DND-41 (cell line): ENCODE results near the gene MAP3K2.

ENCODE experiments used
- ATAC-seq: fragments of 200-7000 bp; cut with Tn5 transposase; 3 replicates; pipeline ENCODE4 v1.9.1; 2021; ENCODE audit warnings: low read depth; ENCODE audit not compliant: insufficient read depth
- DNase-seq: peaks from one replicate; pipeline ENCODE4 v3.0.0-alpha.2; 2020
- H2AFZ ChIP-seq: 2 replicates; pipeline ENCODE4 v1.6.0; 2012; ENCODE audit warnings: low read depth, low read length
- H3K27ac ChIP-seq: 2 replicates; pipeline ENCODE4 v1.5.1; 2012; ENCODE audit warnings: low read length, inconsistent platforms
- H3K27me3 ChIP-seq: fragments of 200-600 bp; sonication (generic); 2 replicates; pipeline ENCODE4 v1.6.0; 2012; ENCODE audit warnings: low read length, mild to moderate bottlenecking, inconsistent platforms; ENCODE audit not compliant: insufficient read depth, poor library complexity
- H3K36me3 ChIP-seq: 2 replicates; pipeline ENCODE4 v1.5.1; 2012; ENCODE audit warnings: low read length, inconsistent platforms; ENCODE audit not compliant: insufficient read depth
- H3K4me1 ChIP-seq: 2 replicates; pipeline ENCODE4 v1.5.1; 2012; ENCODE audit warnings: mild to moderate bottlenecking, low read length; ENCODE audit not compliant: insufficient read depth
- H3K4me2 ChIP-seq: 2 replicates; pipeline ENCODE4 v1.6.0; 2012; ENCODE audit warnings: mild to moderate bottlenecking, moderate library complexity, low read length, inconsistent platforms; ENCODE audit not compliant: insufficient read depth
- H3K4me3 ChIP-seq, 2 experiments: fragments of 200-600 bp in 1 of 2; shearing (Covaris generic) in 1 of 2; 2 replicates each; pipeline ENCODE4 v1.5.1; 2012 to 2016; ENCODE audit warnings: inconsistent platforms in 2 of 2, low read length in 2 of 2, mild to moderate bottlenecking in 2 of 2, low read depth in 1 of 2, moderate library complexity in 1 of 2
- H3K79me2 ChIP-seq: 2 replicates; pipeline ENCODE4 v1.6.0; 2012; ENCODE audit warnings: low read length, inconsistent platforms; ENCODE audit not compliant: insufficient read depth
- H3K9ac ChIP-seq: 2 replicates; pipeline ENCODE4 v1.6.0; 2012; ENCODE audit warnings: low read depth, mild to moderate bottlenecking, inconsistent platforms, low read length, moderate library complexity
- H3K9me3 ChIP-seq: 2 replicates; pipeline ENCODE4 v1.5.1; 2012; ENCODE audit warnings: low read length, moderate library complexity, mild to moderate bottlenecking, inconsistent platforms; ENCODE audit not compliant: insufficient read depth, severe bottlenecking
- H4K20me1 ChIP-seq: 2 replicates; pipeline ENCODE4 v1.6.0; 2012; ENCODE audit warnings: low read length; ENCODE audit not compliant: insufficient read depth
- EZH2 ChIP-seq: IDR thresholded peaks from 3 replicates; pipeline ENCODE4 v1.6.1; 2012; ENCODE audit warnings: borderline replicate concordance, low read depth, mild to moderate bottlenecking, moderate library complexity, low read length, inconsistent platforms; ENCODE audit not compliant: severe bottlenecking
- TF ChIP-seq, protein P1 (sequence below): IDR thresholded peaks from 2 replicates; pipeline ENCODE4 v1.5.1; 2012; ENCODE audit warnings: borderline replicate concordance, low read length, moderate library complexity, mild to moderate bottlenecking; ENCODE audit not compliant: poor library complexity, severe bottlenecking; ENCODE audit errors: extremely low read depth

MAP3K2 gene

DNA sequence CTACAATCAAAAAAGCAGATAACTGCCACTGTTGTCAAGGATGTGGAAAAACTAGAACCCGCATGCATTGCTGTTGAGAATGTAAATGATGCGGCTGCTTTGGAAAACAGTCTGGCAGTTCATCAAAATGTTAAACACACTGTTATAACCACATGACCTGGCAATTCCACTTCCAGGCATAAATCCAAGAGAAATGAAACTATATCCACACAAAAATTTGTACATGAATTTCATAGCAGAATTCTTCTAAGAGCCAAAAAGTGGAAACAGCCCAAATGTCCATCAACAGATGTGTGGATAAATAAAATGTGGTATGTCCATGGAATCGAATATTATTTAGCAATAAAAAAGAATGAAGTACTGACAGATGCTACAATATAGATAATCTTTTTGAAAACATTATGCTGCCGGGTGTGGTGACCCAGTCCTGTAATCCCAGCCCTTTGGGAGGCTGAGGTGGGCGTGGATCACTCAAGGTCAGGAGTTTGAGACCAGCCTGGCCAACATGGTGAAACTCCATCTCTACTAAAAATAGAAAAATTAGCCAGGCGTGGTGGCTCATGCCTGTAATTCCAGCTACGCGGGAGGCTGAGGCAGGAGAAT is 125.9 kb downstream of the MAP3K2 start:
- Histone ChIP-seq H4K20me1 (no peaks in the 10 kb centered on the region), H3K4me2 (no peak overlapping the region), H3K27me3 (no peaks in the 10 kb centered on the region), H3K4me1 (no peaks in the 10 kb centered on the region), H2AFZ (no peak overlapping the region), H3K4me3 (no peak overlapping the region), H3K9me3 (no peaks in the 10 kb centered on the region), H3K9ac (no peak overlapping the region), H3K36me3 (peaks cover 64% of the 10 kb centered on the region), H3K27ac (no peak overlapping the region), H3K79me2 (no peaks in the 10 kb centered on the region)
- no peak for TF ChIP-seq EZH2
- TF ChIP-seq, protein P1, sequence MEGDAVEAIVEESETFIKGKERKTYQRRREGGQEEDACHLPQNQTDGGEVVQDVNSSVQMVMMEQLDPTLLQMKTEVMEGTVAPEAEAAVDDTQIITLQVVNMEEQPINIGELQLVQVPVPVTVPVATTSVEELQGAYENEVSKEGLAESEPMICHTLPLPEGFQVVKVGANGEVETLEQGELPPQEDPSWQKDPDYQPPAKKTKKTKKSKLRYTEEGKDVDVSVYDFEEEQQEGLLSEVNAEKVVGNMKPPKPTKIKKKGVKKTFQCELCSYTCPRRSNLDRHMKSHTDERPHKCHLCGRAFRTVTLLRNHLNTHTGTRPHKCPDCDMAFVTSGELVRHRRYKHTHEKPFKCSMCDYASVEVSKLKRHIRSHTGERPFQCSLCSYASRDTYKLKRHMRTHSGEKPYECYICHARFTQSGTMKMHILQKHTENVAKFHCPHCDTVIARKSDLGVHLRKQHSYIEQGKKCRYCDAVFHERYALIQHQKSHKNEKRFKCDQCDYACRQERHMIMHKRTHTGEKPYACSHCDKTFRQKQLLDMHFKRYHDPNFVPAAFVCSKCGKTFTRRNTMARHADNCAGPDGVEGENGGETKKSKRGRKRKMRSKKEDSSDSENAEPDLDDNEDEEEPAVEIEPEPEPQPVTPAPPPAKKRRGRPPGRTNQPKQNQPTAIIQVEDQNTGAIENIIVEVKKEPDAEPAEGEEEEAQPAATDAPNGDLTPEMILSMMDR, result no peak
- DNase-seq (no peak), ATAC-seq (no peak)

GRCh38 chr2:127259355-127259754 is 128.4 kb downstream of the MAP3K2 start:
- H3K36me3 ChIP-seq, result peaks cover 71% of the 10 kb centered on the region
- no peaks in the 10 kb centered on the region for H3K79me2 ChIP-seq
- H3K9me3 ChIP-seq, result no peaks in the 10 kb centered on the region
- no peaks in the 10 kb centered on the region for H3K27me3 ChIP-seq
- H4K20me1 ChIP-seq, result no peaks in the 10 kb centered on the region
- H3K9ac ChIP-seq, result no peak overlapping the region
- no peak overlapping the region for H3K4me2 ChIP-seq
- DNase-seq (no peak), ATAC-seq (no peak)
- H3K4me1 ChIP-seq, result no peaks in the 10 kb centered on the region
- no peak overlapping the region for H3K27ac ChIP-seq
- H2AFZ ChIP-seq, result no peak overlapping the region
- no peak for TF ChIP-seq EZH2
- TF ChIP-seq, protein P1, result no peak
- H3K4me3 ChIP-seq, result no peak overlapping the region

- Histone ChIP-seq H3K27ac (no peak overlapping the region), H3K79me2 (no peaks in the 10 kb centered on the region), H3K4me1 (no peaks in the 10 kb centered on the region), H4K20me1 (no peaks in the 10 kb centered on the region), H3K4me2 (no peak overlapping the region), H3K27me3 (no peaks in the 10 kb centered on the region), H3K4me3 (no peak overlapping the region), H2AFZ (no peak overlapping the region), H3K9ac (no peak overlapping the region), H3K9me3 (no peaks in the 10 kb centered on the region), H3K36me3 (peaks cover 60% of the 10 kb centered on the region)
- DNase-seq, result no peak
- peak; percentile 25; the same call in 1 of the 3 replicates for ATAC-seq
- TF ChIP-seq, protein P1, result no peak
- TF ChIP-seq EZH2, result no peak
Measured at GRCh38 chr2:127256866-127257265, 130.9 kb downstream of the MAP3K2 start.
